ENCODE results near the gene SYT17. TPM values are rescaled to one million over a fixed set of nuclear protein-coding genes. Genes with fewer than 3 reads are reported as not detected.

Gene SYT17
- total and polyA plus RNA-seq, 8 donors = 12.3 to 26.3 (median 15.2) TPM

- Histone ChIP-seq H3K27me3 (no peaks in the 10 kb centered on the region), H3K4me1 (no peaks in the 10 kb centered on the region), H3K27ac (no peak overlapping the region), H3K9me3 (no peaks in the 10 kb centered on the region), H3K36me3 (no peaks in the 10 kb centered on the region), H3K4me3 (no peak overlapping the region)
- ATAC-seq (no peak), DNase-seq (no peak)
- TF ChIP-seq CTCF (IDR thresholded peaks at IDR 0.05) = no peak
- intact Hi-C loops (cut with DNase I) = no loop called here
These were observed 110.4 kb downstream of the SYT17 start for GRCh38 chr16:19278403-19278802.

GRCh38 chr16:19281246-19281645 lies 113.2 kb downstream of the SYT17 start:
- no peak for ATAC-seq
- Histone ChIP-seq H3K36me3 (no peaks in the 10 kb centered on the region), H3K27me3 (no peaks in the 10 kb centered on the region), H3K4me3 (no peak overlapping the region), H3K4me1 (no peaks in the 10 kb centered on the region), H3K9me3 (no peaks in the 10 kb centered on the region), H3K27ac (no peak overlapping the region)
- no peak for DNase-seq
- intact Hi-C loops (cut with DNase I) = no loop called here
- TF ChIP-seq CTCF (IDR thresholded peaks at IDR 0.05) = no peak

GRCh38 chr16:19282101-19282500 lies 114.1 kb downstream of the SYT17 start:
- Histone ChIP-seq H3K9me3 (no peaks in the 10 kb centered on the region), H3K4me1 (no peaks in the 10 kb centered on the region), H3K36me3 (no peaks in the 10 kb centered on the region), H3K4me3 (no peak overlapping the region), H3K27ac (no peak overlapping the region), H3K27me3 (no peaks in the 10 kb centered on the region)
- intact Hi-C loops (cut with DNase I) = no loop called here
- no peak for TF ChIP-seq CTCF (IDR thresholded peaks at IDR 0.05)
- ATAC-seq = no peak
- DNase-seq = no peak

- TF ChIP-seq CTCF (IDR thresholded peaks at IDR 0.05) = no peak
- no peaks in the 10 kb centered on the region for H3K36me3 ChIP-seq
These were observed 115.6 kb downstream of the SYT17 start for GRCh38 chr16:19283637-19284036.

GRCh38 chr16:19284207-19284606 lies 116.2 kb downstream of the SYT17 start:
- Histone ChIP-seq H3K9me3 (no peaks in the 10 kb centered on the region), H3K27ac (no peak overlapping the region), H3K4me1 (no peaks in the 10 kb centered on the region), H3K27me3 (no peaks in the 10 kb centered on the region), H3K4me3 (no peak overlapping the region), H3K36me3 (no peaks in the 10 kb centered on the region)
- peak; percentile 95 for ATAC-seq
- intact Hi-C loops (cut with DNase I) = no loop called here
- TF ChIP-seq CTCF (IDR thresholded peaks at IDR 0.05) = no peak
- DNase-seq = peak in 1 of 4 donors; percentile 71

More at GRCh38 chr16:19283637-19284036, 115.6 kb downstream of the SYT17 start:
- Histone ChIP-seq H3K9me3 (no peaks in the 10 kb centered on the region), H3K27ac (no peak overlapping the region), H3K27me3 (no peaks in the 10 kb centered on the region), H3K4me1 (no peaks in the 10 kb centered on the region), H3K4me3 (no peak overlapping the region)
- intact Hi-C loops (cut with DNase I) = no loop called here
- ATAC-seq = no peak
- DNase-seq = no peak
